Measurements from ENCODE around the gene KRT73. TPM values are rescaled to one million over a fixed set of nuclear protein-coding genes. Genes with fewer than 3 reads are reported as not detected.

Gene KRT73
- total and polyA plus RNA-seq, 9 of the 15 experiments (the other 6 are each of a cell fraction or from before 2014, with no cell fraction given) = 0.09 to 0.18 (median 0.13) TPM; not detected in 5

- TF ChIP-seq ZNF316 (IDR thresholded peaks at IDR 0.05) = peak; percentile 82
- no peak for TF ChIP-seq FIP1L1 (IDR thresholded peaks at IDR 0.05; ENCODE audit: low read depth, low read length, poor library complexity, severe bottlenecking)
- TF ChIP-seq CREB5 (CRISPR knock-in tag; IDR thresholded peaks at IDR 0.05) = no peak
- no peak for TF ChIP-seq ZC3H11A (IDR thresholded peaks at IDR 0.05; ENCODE audit: low read depth, low read length)
- TF ChIP-seq ZBED1 (IDR thresholded peaks at IDR 0.05) = no peak
- TF ChIP-seq L3MBTL2 (IDR thresholded peaks at IDR 0.05) = no peak
- no peak for TF ChIP-seq ZNF274 (IDR thresholded peaks at IDR 0.05; ENCODE audit: borderline replicate concordance, low read depth, low read length)
- TF ChIP-seq ATF3 (IDR thresholded peaks at IDR 0.05) = peak; percentile 46; the same call in 1 of the 2 replicates
- no peak for TF ChIP-seq ATF3 (CRISPR knock-in tag; conservative IDR thresholded peaks at IDR 0.05)
- TF ChIP-seq ZNF561 (CRISPR knock-in tag; conservative IDR thresholded peaks at IDR 0.05) = no peak
- peak; percentile 8; the same call in 1 of the 2 replicates for TF ChIP-seq EP300 (IDR thresholded peaks at IDR 0.05; ENCODE audit: low read length)
- TF ChIP-seq DDX20 (tag; IDR thresholded peaks at IDR 0.05; ENCODE audit: low read depth) = no peak
- TF ChIP-seq SRSF1 (IDR thresholded peaks at IDR 0.05; ENCODE audit: low read depth, low read length) = no peak
- no peak for TF ChIP-seq PBX2 (CRISPR knock-in tag; IDR thresholded peaks at IDR 0.05; ENCODE audit: low read depth)
- TF ChIP-seq PBX2 (tag; conservative IDR thresholded peaks at IDR 0.05; ENCODE audit: low read depth) = peak; percentile 63
- no peak for TF ChIP-seq SIRT6 (IDR thresholded peaks at IDR 0.05; ENCODE audit: low read depth, low read length)
- TF ChIP-seq ZNF384 (IDR thresholded peaks at IDR 0.05; ENCODE audit: low read depth, low read length) = 0 out of 2 replicates have a peak, but pooled peaks have one; percentile 9
- no peak for TF ChIP-seq ZNF436 (CRISPR knock-in tag; IDR thresholded peaks at IDR 0.05)
- TF ChIP-seq ELF2 (CRISPR knock-in tag; IDR thresholded peaks at IDR 0.05) = no peak
- peak; percentile 55 for TF ChIP-seq TAL1 (IDR thresholded peaks at IDR 0.05)
- TF ChIP-seq ZNF395 (CRISPR knock-in tag; IDR thresholded peaks at IDR 0.05) = 0 out of 2 replicates have a peak, but pooled peaks have one; percentile 3
- TF ChIP-seq ATF4 (CRISPR knock-in tag; IDR thresholded peaks at IDR 0.05) = peak; percentile 15; the same call in 1 of the 2 replicates
- no peak for TF ChIP-seq HMGN3 (IDR thresholded peaks at IDR 0.05; ENCODE audit: borderline replicate concordance, extremely low read depth, insufficient read length, low read depth, low read length)
Observed at GRCh38 chr12:52660934-52661499, 42.7 kb upstream of the KRT73 start (continued).
